ENCODE results near the gene PDAP1.
"Not testable (repeated sequence)": the region's sequence is repeated elsewhere in the genome, so short reads cannot be mapped to it uniquely, and the experiment has no call there.

DNA sequence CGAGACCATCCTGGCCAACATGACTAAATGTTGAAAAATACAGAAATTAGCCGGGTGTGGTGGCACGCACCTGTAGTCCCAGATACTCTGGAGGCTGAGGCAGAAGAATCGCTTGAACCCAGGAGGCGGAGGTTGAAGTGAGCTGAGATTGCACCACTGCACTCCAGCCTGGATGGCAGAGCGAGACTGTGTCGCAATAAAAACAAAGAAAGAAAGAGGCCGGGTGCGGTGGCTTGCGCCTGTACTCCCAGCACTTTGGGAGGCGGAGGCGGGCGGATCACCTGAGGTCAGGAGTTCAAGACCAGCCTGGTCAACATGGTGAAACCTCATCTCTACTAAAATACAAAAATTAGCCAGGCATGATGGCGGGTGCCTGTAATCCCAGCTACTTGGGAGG lies 21.2 kb downstream of the PDAP1 start:
- TF ChIP-seq, protein P1, sequence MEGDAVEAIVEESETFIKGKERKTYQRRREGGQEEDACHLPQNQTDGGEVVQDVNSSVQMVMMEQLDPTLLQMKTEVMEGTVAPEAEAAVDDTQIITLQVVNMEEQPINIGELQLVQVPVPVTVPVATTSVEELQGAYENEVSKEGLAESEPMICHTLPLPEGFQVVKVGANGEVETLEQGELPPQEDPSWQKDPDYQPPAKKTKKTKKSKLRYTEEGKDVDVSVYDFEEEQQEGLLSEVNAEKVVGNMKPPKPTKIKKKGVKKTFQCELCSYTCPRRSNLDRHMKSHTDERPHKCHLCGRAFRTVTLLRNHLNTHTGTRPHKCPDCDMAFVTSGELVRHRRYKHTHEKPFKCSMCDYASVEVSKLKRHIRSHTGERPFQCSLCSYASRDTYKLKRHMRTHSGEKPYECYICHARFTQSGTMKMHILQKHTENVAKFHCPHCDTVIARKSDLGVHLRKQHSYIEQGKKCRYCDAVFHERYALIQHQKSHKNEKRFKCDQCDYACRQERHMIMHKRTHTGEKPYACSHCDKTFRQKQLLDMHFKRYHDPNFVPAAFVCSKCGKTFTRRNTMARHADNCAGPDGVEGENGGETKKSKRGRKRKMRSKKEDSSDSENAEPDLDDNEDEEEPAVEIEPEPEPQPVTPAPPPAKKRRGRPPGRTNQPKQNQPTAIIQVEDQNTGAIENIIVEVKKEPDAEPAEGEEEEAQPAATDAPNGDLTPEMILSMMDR (conservative IDR thresholded peaks at IDR 0.05), result not testable (repeated sequence)
- TF ChIP-seq ZFX (IDR thresholded peaks at IDR 0.05), result not testable (repeated sequence)
